Endometrial microvascular endothelial cells (primary cell): ENCODE results near the gene SEMA5A. TPM values are rescaled to one million over a fixed set of nuclear protein-coding genes. Genes with fewer than 3 reads are reported as not detected.

Experiments
- in situ Hi-C: cut with HindIII; loops from 2 replicates; pipeline ENCODE4 v1.10.0; 2017; ENCODE audit warnings: low sequenced_read_pairs, low pct_unique_long_range_greater_than_20kb; ENCODE audit errors: inconsistent ontology term
- total RNA-seq: library from RNA; depleted of rRNA; stranded (reverse); fragments of >200 nt; gene quantifications from one replicate; pipeline ENCODE4 v1.2.3, GENCODE V29; 2015; ENCODE audit errors: inconsistent ontology term

The SEMA5A gene
- total RNA-seq, 1 donor from 2014 or later: 0.37 TPM

DNA sequence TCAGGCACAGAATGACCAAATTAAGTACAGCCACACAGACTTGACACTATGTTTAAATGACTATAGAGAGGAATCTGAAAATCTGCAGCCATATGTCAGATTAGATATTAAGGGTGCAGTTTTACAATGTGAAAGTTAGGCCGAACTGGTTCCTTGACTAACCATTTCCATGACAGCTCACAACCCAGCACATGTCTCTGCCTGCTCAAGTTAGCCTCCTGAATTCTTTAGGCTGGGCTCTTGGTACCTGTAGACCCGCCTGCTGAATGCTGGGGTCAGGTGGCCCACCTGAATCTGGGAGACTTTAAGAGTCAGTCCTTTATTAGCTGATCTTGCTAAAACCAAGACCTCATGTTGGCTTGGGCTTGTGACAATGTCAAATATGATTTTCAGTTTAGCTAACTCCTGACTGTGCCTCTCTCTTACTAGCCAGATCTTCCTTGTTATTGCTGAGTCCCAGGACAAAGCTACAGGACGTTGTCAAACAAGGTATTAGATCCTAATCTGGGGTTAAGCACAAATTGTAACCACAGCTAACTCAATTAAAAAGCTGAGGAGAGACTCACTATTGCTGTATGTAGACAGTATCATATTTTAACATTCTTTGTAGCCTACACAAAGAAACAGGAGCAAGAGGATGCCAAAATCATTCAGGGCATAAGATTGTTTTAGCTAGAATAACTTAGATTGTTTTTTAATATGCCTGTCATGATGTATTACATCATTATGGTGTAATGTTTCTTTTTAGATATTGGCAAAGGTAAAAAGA, 490.9 kb downstream of the SEMA5A start:
- in situ Hi-C loops: no loop called here

DNA sequence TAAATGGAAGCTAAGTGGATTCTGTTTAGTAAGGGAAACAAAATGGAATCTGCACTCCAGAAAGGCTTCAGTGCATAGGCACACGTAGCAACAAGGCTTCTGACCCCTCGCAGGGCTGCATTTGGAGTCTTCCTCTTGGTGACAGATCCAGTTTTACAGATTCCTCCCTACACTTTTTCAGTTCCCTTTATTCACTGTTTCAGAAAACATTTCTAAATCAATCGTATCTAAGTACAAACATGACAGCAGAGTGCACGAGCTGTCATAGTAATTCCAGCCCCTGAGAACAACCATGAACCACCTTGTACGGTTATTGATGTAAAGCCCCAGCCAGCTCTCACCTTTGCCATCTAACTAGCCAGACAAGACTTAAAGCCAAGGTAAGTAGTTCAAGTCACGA, 491.6 kb downstream of the SEMA5A start:
- in situ Hi-C loops: no loop called here

DNA sequence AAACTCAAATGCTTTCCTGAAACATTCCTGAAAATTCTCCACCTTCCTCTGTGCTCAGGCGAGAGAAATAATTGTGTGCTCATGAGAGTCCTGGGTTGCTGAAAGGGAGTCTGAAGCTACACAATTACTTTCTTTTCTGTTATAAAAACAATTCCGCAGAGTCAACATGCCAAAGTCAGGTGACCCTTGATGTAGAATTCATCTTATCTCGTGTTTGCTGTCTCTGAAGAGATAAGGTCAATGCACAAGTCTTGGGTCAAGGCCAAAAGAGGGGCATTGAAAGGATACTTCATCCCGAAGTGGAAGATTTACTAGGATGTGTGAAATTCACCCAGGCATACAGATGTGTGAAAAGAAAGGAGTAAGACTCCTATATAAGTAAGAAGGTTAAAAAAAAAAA, 493.5 kb downstream of the SEMA5A start:
- in situ Hi-C loops: no loop called here

DNA sequence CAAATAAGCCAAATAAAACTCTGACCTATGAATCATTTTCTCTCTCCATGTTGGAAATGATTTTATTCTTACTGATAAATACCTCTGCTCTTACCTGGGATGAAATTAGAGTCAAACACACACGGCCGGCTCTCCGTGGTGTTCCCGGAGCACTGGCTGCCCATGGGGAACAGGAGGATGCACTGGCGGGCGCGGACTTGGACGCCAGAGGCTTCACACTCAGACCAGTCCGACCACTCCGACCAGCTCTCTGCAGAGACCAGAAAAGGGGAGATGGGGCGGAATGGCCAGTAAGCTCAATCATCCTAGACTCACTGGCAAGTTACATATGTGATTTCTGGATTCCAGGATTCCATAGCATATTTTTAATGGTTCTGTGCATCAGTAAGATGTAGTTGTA, 494.1 kb downstream of the SEMA5A start:
- in situ Hi-C loops: no loop called here

DNA sequence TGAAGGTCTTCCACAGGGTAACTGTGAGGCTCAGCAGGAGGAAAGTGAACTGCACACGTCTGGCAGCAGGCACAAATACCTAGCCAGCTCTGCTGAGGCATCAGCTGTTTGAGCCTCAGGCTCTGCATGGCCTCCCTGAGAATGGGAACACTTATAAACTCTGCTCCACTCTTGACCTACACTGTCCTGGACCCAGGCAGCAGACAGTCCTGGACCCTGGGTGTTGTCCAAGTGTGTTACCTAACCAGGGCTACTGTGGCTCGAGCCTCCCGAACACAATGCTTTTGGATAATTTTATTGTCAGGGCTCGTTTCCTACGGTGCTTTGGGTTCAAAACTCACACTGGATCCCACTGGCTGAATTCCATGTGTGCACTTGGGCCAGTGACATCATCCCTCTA, 497.9 kb downstream of the SEMA5A start:
- in situ Hi-C loops: no loop called here

DNA sequence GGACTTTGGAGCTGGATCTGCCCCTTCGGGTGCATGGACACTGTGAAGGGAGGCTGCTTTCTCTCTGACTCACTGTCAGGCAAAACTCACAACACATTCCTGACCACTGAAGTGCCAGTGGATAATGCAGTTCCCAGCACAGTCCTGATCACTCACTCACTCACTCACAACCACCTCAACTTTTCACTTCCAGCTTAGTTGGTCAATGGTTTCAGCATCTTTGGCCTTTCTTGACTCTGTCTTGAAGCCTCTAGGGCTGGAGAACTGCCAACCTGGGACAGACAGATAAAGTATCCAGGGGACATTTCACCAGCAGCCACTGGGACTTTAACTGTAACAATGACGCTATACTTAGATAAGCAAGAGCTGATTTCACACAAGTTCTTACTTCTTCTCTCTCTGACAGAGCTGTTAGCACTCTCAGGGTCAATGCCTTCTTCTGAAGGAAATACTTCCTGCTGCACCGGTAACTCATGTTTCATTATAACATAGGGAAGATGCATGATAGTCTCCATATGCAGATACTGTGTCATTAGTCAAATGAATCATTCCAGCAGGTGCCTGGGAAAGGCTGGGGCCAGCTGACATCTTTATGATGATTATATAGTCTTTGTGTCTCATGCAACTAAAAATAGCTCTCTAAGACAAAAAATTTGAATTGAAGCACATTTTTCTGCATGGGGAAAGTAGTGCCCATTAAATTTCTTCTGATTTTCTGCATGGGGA, 499.0 kb downstream of the SEMA5A start:
- in situ Hi-C loops: no loop called here

DNA sequence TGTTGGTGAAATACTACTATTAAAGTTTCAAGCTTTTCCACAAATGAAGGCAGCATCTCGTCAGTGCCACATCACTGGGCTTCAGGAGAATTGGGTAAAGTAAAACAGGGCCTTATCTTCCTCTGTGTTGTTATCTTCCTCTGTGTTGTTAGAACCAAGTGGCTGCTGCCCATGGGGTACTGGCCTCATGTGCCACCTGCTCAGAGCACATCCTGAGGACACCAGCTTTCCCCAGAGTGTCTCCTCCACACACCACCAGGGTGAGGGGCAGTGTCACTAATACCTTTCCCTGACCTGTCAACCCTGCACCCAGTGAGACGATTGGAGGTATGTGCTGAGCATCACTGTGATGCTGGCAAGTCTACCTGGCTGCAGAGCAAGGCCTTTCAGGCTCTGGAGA, 499.9 kb downstream of the SEMA5A start:
- in situ Hi-C loops: no loop called here

DNA sequence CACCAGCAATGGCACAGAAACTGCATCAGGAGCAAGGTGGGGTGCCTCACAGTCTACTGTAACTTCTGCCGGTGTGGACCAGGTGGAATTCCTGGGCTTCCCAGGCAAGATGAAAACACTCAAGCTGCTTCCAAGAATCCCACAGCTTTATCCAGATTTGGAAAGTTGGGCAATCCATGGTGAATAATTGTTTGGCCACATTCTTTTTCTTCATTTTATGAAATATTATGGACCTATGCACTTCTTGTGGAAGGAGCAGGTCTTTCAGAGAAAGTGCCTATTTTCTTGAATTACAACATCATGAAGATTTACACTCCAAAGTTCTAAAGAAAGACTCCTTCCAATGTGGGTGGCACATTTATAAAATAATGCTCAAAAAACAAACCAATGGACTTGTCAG, 503.6 kb downstream of the SEMA5A start:
- in situ Hi-C loops: no loop called here

DNA sequence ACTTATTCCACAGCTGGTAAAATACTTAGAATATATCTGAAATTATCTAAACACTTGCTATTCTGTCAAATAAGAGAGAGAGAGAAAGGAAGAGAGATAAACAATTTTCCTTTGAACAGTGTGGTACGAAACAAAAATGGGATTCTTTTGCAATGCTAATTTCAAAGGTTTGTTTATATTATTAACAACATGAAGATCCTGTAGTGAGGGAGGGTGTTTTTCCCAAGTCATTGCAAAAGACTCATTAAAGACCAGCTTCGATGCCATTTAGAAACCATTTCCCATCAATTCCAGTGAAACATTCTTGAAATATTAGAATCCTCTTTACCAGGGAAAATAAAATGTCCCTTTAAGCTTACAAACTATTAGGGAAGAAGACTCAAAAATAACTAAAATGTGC, 505.4 kb downstream of the SEMA5A start:
- in situ Hi-C loops: no loop called here

DNA sequence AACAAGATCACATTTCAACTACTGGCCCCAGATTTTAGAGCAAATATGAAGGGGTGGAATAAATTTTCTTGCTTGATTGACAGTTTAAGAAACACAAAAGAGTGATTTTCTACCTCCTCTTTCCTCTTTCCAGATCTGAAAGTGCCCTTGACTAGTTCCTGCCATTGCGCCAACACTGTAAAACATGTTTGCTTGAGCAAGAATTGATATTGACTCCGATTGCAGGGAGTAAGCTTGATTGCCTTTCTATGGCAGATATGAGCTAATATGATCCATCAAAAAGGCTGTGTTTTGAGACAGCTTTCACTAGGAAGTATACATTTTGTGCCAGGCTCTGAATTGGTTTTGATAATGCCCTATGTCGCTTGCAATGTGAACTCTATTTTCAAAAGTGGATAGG, 508.8 kb downstream of the SEMA5A start:
- in situ Hi-C loops: no loop called here

DNA sequence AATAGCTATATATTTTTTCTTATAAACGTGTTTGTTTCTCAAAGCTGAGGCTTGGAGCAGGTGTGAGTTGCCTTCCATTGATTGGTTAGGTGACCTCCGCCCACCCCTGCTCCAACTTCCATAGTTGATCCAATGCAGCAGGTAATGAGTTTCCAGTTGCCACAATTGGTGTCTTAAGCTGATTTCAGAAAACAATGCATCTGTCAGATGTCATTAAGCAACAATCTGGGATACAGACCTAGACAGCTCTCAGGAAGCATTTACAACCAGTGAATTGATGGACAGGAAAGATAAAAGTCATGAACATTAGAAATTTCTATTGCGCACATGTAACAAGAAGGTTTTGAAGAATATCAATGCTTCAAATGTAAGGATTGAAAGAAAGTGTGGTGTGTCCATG, 510.5 kb downstream of the SEMA5A start:
- in situ Hi-C loops: no loop called here

DNA sequence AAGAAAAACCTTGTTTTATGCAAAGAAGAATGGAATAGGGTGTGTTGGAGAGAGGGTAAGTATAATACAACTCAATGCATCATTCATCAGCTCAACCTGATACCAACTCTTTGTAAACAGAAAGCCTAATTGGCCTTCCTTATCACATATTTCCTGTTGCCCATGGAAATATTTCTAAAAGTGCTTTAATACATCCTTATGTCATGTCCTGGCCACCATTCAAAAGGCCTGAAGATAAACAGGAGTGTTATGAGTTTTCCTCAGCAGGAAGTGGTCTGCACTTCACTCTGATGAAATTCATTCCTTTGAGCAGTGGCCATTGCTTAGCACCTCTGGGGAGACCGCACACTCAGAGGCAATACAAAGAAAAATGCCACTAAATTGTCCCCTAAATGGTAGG, 511.2 kb downstream of the SEMA5A start:
- in situ Hi-C loops: no loop called here

DNA sequence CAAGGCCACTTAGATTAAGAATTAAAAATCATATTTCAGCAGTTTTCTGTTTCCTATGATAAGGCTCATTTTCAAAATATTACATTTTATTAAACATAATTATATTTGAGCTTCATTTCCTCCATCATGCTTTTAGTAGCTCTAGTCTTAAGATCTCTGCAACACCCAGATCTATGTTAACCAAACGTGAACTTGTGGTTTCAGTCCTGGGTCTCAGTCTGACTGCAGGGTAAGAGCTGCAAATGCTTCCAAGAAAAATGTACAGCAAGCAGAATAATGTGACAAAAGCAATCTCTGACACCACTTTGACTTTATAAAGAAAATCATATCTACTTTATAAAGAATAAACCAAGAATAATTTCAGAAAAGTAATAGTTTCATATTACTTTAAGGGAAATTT, 512.4 kb downstream of the SEMA5A start:
- in situ Hi-C loops: no loop called here

DNA sequence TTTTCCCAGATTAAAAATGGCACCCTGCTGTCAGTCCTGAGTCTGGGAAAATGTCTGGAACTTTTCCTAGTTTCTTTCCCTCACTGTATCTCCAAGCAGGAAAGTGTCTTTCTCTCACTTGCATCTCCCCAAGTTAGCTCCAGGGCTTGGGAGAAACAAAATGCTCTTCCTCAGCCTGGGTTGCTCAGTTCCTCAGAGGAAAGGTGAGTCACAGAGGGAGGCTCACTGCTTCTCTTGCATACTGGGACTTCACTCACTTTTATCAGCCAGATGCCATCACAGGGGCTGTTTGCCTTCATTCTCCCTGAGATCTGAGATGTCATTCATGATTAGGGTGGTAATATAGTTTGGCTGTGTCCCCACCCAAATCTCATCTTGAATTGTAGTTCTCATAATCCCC, 519.9 kb downstream of the SEMA5A start:
- in situ Hi-C loops: no loop called here

DNA sequence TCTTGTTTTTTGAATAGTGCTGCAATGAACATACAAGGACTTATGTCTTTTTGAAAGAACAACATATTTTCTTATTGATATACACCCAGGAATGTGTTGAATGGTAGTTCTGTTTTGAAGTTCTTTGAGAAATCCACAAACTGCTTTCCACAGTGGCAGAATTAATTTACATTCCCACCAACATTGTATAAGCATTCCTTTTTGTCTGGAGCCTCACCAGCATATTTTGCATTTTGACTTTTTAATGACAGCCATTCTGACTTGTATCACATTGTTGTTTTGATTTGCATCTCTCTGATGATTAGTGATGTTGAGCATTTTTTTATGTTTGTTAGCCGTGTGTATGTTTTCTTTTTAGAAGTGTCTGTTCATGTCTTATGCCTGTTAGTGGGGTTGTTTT, 524.9 kb downstream of the SEMA5A start:
- in situ Hi-C loops: no loop called here

DNA sequence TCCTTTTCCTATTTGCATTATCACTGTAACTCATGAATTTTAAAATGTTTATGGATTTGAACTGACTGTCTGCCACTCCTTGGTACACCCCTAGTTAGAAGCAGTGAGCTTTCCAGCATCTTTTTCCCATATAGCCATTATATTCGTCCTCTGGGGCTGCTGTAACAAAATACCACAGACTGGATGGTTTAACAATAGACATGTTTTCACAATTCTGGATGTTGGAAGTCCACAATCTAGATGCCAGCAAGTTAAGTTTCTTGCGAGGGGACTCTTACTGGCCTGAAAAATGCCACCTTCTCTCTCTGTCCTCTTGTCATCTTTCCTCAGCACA, 530.0 kb downstream of the SEMA5A start:
- in situ Hi-C loops: no loop called here

DNA sequence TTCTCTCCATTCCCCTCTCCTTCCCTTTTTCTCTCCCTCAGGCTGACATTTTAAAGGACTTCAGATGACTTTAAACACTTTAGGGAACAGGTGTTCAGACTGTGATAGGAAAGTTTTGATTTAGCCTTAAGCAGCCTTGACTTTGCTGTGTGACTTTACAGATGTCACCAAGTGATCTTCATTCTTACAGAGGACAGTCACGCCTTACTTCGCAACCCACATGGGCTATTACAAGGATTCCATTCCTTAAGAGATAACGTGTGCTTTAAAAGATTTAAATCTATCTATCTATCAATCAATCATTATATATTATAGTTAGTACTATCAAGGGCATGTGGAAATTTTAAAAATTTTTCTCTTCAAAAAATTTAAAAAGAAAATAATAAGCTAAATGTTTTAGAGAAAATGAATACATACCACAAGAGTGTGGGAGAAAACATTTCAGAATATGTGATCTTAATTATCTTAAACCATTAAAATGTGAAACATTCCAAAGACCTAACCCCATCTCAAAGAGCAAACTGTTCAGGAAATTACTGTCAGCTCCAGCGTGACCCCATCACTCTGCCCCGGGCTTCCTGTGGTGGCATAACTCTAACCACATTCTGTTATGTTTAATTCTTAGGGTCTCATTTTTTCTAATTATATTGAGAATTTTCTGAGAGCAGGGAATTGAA, 530.5 kb downstream of the SEMA5A start:
- in situ Hi-C loops: no loop called here

DNA sequence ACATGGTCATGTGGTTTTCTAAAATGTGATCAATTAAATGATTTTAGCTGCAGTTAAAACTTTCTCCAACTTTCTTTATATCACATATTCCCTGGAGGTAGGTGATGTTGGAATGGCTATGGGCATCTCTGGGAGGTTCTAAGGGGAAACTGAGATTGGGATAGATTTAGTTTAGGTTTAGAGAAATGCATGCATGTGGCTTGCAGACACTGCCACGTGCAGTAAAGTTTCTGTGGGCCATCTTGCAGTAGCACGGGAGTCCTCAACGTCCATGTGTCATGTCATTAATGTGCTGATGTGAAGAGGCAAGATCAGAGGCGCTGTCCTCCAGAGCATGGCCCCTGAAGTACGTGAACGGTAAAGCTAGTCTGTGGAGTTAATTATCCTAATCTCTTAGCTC, 532.7 kb downstream of the SEMA5A start:
- in situ Hi-C loops: no loop called here

DNA sequence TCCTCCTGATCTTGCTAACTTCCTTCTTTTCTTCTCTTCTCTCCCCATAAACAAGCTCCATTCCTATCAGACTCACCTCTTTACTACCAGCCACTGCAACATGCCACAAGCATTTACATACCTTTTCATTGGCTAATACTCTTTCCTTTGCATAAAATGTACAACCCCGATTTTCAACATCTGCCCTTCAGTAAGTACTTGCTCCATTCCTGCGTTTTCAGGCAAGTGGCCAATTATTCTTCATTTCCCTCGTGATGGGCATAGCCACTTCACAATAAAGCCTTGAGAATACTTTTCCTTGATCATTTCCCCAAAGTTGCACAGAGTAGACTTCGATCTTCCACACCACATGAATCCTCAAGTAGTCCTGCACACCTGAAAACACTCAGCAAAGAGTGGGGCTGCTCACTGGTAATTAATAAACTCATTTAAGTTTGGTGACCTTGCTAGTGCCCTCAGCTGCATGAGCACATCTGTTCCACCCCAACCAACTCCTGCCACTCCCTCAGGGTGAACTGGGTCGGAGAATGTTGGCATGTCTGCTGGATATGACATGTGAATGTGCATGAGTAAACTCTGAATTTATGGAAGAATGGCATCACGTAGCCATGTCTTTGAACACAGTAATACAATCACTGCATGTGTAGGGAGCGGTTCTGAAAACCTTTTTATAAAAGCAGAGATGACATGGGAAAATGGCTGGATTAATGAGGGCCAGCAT, 535.8 kb downstream of the SEMA5A start:
- in situ Hi-C loops: no loop called here
